ENCODE measurements around the gene FAM124A.

FAM124A gene

DNA sequence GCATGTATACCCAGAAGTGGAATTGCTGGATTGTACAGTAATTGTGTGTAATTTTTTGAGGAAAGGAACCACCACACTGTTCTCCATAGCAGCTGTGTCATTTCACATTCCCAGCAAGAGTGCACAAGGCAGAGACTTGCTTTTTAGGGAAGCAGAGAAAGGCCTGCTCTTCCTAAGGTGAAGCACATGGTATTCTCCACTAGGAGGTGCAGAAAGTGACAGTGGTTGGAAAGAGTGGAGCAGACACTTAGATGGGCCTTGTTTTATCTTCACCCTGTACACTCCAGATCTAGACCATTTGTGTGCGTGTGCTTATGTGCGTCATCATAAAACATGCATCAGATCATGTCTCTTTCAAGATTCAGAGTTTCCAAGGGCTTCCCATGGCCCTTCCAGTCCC lies 35.0 kb downstream of the FAM124A start:
- Histone ChIP-seq H3K9me3 (ENCODE audit: control insufficient read depth, low read length) (no peaks in the 10 kb centered on the region), H3K4me3 (ENCODE audit: low read depth, low read length) (no peak overlapping the region), H3K27me3 (ENCODE audit: control insufficient read depth, insufficient read depth, low read length) (no peaks in the 10 kb centered on the region), H3K9ac (no peak overlapping the region), H3K4me2 (ENCODE audit: low read length) (no peak overlapping the region), H3K79me2 (no peaks in the 10 kb centered on the region), H3K27ac (no peak overlapping the region), H3K36me3 (ENCODE audit: control insufficient read depth, insufficient read depth, low read length) (no peaks in the 10 kb centered on the region), H3K4me1 (no peaks in the 10 kb centered on the region), H2AFZ (no peak overlapping the region)
- TF ChIP-seq CTCF (IDR thresholded peaks at IDR 0.05) = no peak

- no peaks in the 10 kb centered on the region for H3K79me2 ChIP-seq
- no peak overlapping the region for H3K27ac ChIP-seq
- H3K4me3 ChIP-seq (ENCODE audit: low read depth, low read length) = no peak overlapping the region
- H3K27me3 ChIP-seq (ENCODE audit: control insufficient read depth, insufficient read depth, low read length) = no peaks in the 10 kb centered on the region
- no peak for TF ChIP-seq CTCF (IDR thresholded peaks at IDR 0.05)
- no peaks in the 10 kb centered on the region for H3K4me1 ChIP-seq
- H2AFZ ChIP-seq = no peak overlapping the region
- no peak overlapping the region for H3K4me2 ChIP-seq (ENCODE audit: low read length)
- no peaks in the 10 kb centered on the region for H3K9me3 ChIP-seq (ENCODE audit: control insufficient read depth, low read length)
- H3K9ac ChIP-seq = no peak overlapping the region
- H3K36me3 ChIP-seq (ENCODE audit: control insufficient read depth, insufficient read depth, low read length) = no peaks in the 10 kb centered on the region
Observed at GRCh38 chr13:51258612-51259548, 36.7 kb downstream of the FAM124A start.

- no peaks in the 10 kb centered on the region for H3K79me2 ChIP-seq
- H3K27ac ChIP-seq = no peak overlapping the region
- H3K36me3 ChIP-seq (ENCODE audit: control insufficient read depth, insufficient read depth, low read length) = no peaks in the 10 kb centered on the region
- H3K4me3 ChIP-seq (ENCODE audit: low read depth, low read length) = no peak overlapping the region
- no peak for TF ChIP-seq CTCF (IDR thresholded peaks at IDR 0.05)
- H3K27me3 ChIP-seq (ENCODE audit: control insufficient read depth, insufficient read depth, low read length) = no peaks in the 10 kb centered on the region
- no peak overlapping the region for H3K9ac ChIP-seq
- no peak overlapping the region for H2AFZ ChIP-seq
- H3K4me2 ChIP-seq (ENCODE audit: low read length) = no peak overlapping the region
- H3K9me3 ChIP-seq (ENCODE audit: control insufficient read depth, low read length) = no peaks in the 10 kb centered on the region
- no peaks in the 10 kb centered on the region for H3K4me1 ChIP-seq
Observed at GRCh38 chr13:51260154-51260553, 38.0 kb downstream of the FAM124A start.

DNA sequence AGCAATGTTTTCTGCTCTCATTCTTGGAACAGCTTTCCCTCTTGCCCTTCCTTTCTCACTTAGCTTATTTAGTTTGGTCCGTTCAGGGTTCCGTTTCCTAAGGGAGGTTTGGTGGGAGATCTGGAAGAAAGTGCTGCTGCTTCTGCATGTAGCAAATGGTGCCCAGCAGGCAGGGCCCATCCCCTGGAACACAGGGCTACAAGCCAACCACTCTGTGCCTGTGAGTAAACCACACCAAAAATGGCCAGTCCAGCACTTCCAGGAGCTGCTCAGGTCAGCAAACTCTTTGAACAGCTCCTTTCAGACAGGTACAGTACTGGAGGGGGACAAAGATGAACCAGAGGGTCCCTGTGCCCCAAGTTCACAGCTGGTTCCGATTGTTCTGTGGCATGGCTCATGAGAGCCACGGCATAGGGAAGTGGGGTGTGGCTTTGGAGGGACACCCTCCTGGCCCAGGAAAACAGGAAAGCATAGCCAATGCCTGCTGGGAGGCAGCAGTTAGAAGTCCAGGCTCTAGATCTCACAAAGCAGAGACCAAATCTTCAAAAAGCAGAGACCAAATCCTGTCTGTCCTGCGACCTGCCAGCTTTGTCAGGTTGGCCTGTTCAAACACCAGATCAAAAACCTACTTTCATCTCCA lies 39.5 kb downstream of the FAM124A start:
- Histone ChIP-seq H3K9ac (no peak overlapping the region), H2AFZ (no peak overlapping the region), H3K9me3 (ENCODE audit: control insufficient read depth, low read length) (no peaks in the 10 kb centered on the region), H3K27me3 (ENCODE audit: control insufficient read depth, insufficient read depth, low read length) (no peaks in the 10 kb centered on the region), H3K4me2 (ENCODE audit: low read length) (no peak overlapping the region), H3K79me2 (no peaks in the 10 kb centered on the region), H3K4me3 (ENCODE audit: low read depth, low read length) (no peak overlapping the region), H3K4me1 (no peaks in the 10 kb centered on the region), H3K36me3 (ENCODE audit: control insufficient read depth, insufficient read depth, low read length) (no peaks in the 10 kb centered on the region), H3K27ac (no peak overlapping the region)
- TF ChIP-seq CTCF (IDR thresholded peaks at IDR 0.05) = no peak
